Dermis microvascular lymphatic vessel endothelial cell (primary cell): ENCODE measurements around the gene RBM10. TPM values are rescaled to one million over a fixed set of nuclear protein-coding genes. Genes with fewer than 3 reads are reported as not detected.

Source experiments
- DNase-seq, 2 donors: peaks; one replicate each; pipeline versions ENCODE4 v3.0.0 to v3.0.0-alpha.2; 2010; ENCODE audit warnings: low read depth in 2 of 2
- total RNA-seq: library from RNA; depleted of rRNA; stranded (reverse); fragments of >200 nt; gene quantifications from 2 replicates; pipeline ENCODE4 v1.2.1, GENCODE V29; 2014

The RBM10 gene
- total RNA-seq, 1 donor from 2014 or later = 38.4 TPM

GRCh38 chrX:47148946-47149345 is 3.9 kb downstream of the RBM10 start:
- peak; percentile 58 to 76 for DNase-seq

- no peak for DNase-seq
These were observed 6.4 kb downstream of the RBM10 start for GRCh38 chrX:47151435-47151834.

DNA sequence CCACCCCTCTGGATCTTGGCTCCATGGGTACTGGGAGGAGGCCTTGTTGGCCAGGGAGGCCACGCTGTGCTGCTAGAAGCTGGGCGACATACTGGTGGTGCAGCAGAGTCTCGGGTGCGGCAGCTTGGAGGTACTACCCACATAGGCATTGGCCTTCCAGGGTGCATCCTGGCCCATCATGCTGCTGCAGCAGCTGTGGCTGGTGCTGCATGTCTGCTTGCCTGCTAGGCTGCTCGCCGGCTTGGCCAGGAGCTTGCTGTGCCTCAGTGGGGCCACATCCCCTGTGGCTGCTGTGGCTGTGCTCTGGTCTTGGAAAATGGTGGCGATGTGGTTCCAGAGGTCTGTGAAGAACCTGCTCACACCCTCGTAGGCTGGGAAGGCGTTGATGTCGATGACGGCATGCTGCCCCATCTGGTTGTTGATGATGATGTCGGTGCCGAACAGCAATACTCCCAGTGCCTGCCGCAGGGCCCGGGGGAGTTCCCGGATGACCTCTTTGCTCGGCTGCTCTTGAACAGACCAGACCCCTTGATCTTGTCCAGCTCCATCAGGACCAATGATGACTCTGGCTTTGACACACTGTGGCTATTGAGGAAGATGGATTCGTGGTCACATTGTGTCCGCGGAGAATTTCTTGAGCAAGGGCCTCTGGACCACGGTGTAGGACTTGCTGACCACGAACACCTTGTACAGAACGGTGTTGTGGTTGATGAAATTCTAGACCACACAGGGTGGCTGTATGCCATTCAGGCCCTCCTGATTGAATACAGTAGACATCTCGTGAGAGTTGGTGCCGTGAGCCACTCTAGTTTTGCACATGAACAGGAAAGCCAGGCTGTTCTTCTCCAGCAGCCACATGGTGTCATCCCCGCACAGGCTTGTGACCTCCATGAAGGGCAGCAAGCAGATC is 11.8 kb downstream of the RBM10 start:
- no peak for DNase-seq

DNA sequence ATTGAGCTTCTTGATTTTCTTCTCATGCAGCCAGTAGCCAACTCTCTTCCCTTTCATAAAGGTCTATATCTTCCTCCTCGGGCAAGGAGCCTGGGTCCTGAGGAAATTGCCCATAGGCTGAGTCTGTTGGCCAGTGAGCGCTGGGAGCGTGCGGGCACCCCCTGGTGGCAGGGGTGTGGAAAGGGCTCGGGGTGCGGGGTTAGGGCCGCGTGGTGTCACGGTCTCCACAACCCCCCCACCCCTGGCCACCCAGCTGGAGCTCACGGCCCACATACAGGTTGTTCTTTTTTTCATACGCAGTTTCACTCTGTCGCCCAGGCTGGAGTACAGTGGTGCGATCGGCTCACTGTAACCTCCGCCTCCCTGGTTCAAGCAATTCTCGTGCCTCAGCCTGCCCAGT is 13.1 kb downstream of the RBM10 start:
- no peak for DNase-seq

- DNase-seq = no peak
These were observed 13.8 kb downstream of the RBM10 start for GRCh38 chrX:47158781-47159180.

GRCh38 chrX:47160781-47161180 is 15.8 kb downstream of the RBM10 start:
- no peak for DNase-seq

- DNase-seq = no peak
These were observed 18.0 kb downstream of the RBM10 start for GRCh38 chrX:47162927-47163583.

DNA sequence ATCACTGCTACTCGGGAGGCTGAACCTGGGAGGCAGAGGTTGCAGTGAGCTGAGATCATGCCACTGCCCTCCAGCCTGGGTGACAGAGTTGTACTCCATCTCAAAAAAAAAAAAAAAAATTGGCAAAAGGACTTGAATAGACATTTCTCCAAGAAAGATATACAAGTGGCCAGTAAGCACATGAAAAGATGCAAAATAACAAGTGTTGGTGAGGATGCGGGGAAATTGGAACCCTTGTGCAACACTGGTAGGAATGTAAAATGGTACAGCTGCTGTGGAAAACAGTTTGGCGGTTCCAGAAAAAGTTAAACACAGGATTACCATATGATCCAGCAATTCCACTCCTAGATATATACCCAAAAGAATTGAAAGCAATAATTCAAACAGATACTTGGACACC is 19.4 kb downstream of the RBM10 start:
- DNase-seq = no peak

DNA sequence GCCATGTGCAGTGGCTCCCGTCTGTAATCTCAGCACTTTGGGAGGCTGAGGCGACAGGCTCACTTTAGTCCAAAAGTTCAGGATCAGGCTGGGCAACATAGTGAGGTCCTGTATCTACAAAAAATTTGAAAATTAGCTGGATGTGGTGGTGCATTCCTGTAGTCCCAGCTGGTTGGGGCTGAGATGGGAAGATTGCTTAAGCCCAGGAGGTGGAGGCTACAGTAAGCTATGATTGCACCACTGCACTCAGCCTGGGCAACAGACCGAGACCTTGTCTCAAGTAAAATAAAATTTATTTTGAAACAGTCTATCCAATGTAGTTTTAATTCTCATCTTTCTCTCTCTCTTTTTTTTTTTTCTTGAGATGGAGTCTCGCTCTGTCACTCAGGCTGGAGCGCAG is 21.1 kb downstream of the RBM10 start:
- no peak for DNase-seq

DNA sequence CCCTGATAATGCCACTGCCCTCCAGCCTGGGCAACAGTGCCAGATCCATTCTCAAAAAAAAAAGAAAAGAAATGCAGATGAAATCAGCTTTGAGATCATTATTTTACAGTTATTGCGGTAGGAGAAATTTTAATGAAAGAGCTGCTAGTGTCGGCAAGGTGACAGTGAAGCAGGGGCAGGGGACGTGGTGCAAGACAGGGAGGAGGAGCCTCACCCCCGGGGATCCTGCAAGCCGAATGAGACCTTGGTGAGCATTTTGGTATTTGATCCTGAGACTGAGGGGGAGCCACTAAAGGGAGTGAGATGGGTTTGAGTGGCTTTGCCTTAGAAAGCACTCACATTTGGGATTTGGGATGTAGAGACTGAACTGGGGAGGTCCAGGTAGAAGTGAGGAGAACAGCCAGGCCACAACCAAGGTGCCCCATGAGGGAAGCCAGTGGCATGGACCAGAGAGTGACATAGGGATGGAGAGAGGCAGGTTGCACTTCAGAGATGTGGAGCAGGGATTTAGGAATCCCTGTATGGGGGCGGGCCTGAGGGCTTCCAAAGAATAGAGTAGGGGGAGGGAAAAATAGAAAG is 23.6 kb downstream of the RBM10 start:
- no peak for DNase-seq

DNA sequence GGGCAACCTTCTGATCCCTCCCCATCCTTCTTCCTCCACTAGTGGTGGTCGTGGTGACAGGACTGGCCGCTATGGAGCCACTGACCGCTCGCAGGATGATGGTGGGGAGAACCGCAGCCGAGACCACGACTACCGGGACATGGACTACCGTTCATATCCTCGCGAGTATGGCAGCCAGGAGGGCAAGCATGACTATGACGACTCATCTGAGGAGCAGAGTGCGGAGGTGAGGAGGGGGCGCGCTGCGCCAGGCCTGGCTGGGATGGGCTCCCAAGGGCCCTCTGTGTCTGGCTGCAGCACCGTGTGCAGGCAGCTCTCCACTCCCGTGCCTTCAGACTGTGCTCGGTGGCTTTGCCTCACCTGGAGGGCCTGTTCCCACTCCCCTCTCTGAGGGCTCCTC is 24.3 kb downstream of the RBM10 start:
- DNase-seq = no peak

GRCh38 chrX:47169726-47170515 is 24.9 kb downstream of the RBM10 start:
- DNase-seq = no peak

DNA sequence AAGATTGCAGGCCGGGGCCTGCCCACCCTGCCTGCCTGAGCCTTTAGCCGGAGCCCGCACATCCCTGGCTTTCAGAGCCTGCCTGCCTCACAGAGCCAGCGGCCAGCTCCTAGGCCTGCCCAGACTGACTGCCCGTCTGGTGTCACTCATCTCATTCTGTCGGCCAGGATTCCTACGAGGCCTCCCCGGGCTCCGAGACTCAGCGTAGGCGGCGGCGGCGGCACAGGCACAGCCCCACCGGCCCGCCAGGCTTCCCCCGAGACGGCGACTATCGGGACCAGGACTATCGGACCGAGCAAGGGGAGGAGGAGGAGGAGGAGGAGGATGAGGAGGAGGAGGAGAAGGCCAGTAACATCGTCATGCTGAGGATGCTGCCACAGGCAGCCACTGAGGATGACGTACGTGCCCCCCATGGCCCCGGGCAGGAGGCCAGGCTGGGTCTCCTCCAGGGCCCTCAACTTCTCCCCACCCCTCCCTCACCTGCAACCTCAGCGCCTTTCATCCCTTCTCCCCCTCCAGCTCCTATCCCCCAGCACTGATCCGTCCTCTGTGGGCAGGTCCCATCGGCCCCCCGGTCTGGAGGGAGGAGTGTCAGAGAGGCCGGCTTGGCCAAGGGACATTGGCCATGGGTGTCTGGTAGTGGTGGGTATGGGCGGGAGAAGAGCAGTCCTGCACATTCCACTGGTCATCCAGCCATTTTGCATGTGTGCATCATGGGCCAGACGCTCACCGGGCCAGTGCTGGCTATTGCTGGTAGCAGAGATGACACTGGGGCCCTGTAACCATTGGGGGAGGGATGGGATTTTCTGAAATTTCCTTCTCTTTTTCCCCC is 26.1 kb downstream of the RBM10 start:
- no peak for DNase-seq

GRCh38 chrX:47171996-47172395 is 27.0 kb downstream of the RBM10 start:
- no peak for DNase-seq

- DNase-seq = no peak
These were observed 27.5 kb downstream of the RBM10 start for GRCh38 chrX:47172549-47172948.

DNA sequence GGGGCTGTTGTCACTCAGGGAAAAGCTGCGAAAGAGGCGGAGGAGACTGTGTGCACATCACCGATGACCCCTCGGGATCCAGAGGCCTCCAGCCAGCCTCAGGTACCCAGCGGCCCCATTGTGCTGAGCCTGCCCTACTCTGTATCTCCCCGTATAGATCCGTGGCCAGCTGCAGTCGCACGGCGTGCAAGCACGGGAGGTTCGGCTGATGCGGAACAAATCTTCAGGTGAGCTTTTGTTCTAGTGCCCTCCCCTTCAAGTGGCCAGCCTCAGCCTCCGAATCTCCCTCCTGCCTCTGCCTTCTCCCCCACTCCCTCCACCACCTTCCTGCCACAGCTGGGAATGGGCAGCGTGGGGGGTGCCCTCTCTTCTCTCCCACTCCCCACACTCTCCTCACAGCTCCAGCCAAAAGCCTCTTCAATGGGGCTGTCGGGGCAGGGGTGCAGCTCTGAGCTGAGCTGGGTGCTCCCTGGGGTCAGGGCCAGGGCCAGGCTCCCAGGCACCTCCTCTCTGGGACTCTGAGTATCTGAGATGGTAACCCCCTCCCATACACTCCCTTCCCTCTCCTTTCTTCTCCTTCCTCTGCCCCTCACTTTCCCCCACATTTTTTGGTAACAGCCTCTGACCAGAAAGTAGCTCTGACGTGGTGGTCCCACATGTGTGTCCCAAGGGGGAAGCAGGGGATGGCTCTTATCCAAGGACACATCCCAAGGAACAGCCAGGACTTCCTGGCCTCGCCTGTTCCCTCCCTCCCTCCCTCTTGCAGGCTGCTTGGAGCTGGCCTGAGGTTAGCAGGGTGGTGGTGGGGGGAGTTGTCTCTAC is 28.2 kb downstream of the RBM10 start:
- no peak for DNase-seq

- no peak for DNase-seq
These were observed 29.4 kb downstream of the RBM10 start for GRCh38 chrX:47174376-47174775.

GRCh38 chrX:47174846-47175587 is 30.0 kb downstream of the RBM10 start:
- no peak for DNase-seq

GRCh38 chrX:47175588-47175980 is 30.6 kb downstream of the RBM10 start:
- no peak for DNase-seq
